Stimulated activated CD4-positive, alpha-beta T cell treated with anti-CD3 and anti-CD28 coated beads, Interleukin-4, amount 100 ng/mL, for 24 hours (primary cell): ENCODE data around the gene TNPO2.

Source experiments
- DNase-seq: peaks from one replicate; pipeline ENCODE4 v3.0.0-alpha.2; 2020

Gene TNPO2

GRCh38 chr19:12675399-12675798 lies 48.3 kb downstream of the TNPO2 start:
- DNase-seq, result no peak

GRCh38 chr19:12672744-12673143 lies 51.0 kb downstream of the TNPO2 start:
- no peak for DNase-seq

GRCh38 chr19:12670159-12670928 lies 53.4 kb downstream of the TNPO2 start:
- DNase-seq, result no peak

- DNase-seq, result peak; percentile 81
These were observed 54.2 kb downstream of the TNPO2 start for GRCh38 chr19:12669270-12670158.

- peak; percentile 75 for DNase-seq
These were observed 54.8 kb downstream of the TNPO2 start for GRCh38 chr19:12668932-12669269.

GRCh38 chr19:12668346-12668745 lies 55.4 kb downstream of the TNPO2 start:
- no peak for DNase-seq

- no peak for DNase-seq
These were observed 55.9 kb downstream of the TNPO2 start for GRCh38 chr19:12667731-12668302.

GRCh38 chr19:12666265-12667048 lies 57.3 kb downstream of the TNPO2 start, which contains the start of the genes MAN2B1 and WDR83:
Gene MAN2B1 (minus strand): TSS chr19:12666742. CDS start chr19:12666701, 41 bp downstream.
Gene WDR83 (plus strand): TSS chr19:12666807. CDS start chr19:12669791, 2,984 bp downstream.
- DNase-seq, result peak; percentile 83

GRCh38 chr19:12665671-12666264 lies 58.0 kb downstream of the TNPO2 start:
- no peak for DNase-seq

GRCh38 chr19:12665281-12665573 lies 58.5 kb downstream of the TNPO2 start:
- DNase-seq, result peak; percentile 63

- no peak for DNase-seq
These were observed 59.1 kb downstream of the TNPO2 start for GRCh38 chr19:12664406-12665280.

- no peak for DNase-seq
These were observed 62.8 kb downstream of the TNPO2 start for GRCh38 chr19:12660980-12661379.

GRCh38 chr19:12657966-12658365 lies 65.8 kb downstream of the TNPO2 start:
- DNase-seq, result no peak

- DNase-seq, result no peak
These were observed 66.7 kb downstream of the TNPO2 start for GRCh38 chr19:12656899-12657571.

- no peak for DNase-seq
These were observed 68.2 kb downstream of the TNPO2 start for GRCh38 chr19:12655546-12655945.

- no peak for DNase-seq
These were observed 71.5 kb downstream of the TNPO2 start for GRCh38 chr19:12652219-12652618.

- DNase-seq, result no peak
These were observed 73.8 kb downstream of the TNPO2 start for GRCh38 chr19:12649941-12650340.
